GM19240 (cell line): Measurements from ENCODE around the gene CDIPT.

Experiments used
- DNase-seq: peaks from one replicate; pipeline ENCODE4 v3.0.0; 2011; ENCODE audit warnings: low spot score; ENCODE audit not compliant: insufficient read length

CDIPT gene

DNA sequence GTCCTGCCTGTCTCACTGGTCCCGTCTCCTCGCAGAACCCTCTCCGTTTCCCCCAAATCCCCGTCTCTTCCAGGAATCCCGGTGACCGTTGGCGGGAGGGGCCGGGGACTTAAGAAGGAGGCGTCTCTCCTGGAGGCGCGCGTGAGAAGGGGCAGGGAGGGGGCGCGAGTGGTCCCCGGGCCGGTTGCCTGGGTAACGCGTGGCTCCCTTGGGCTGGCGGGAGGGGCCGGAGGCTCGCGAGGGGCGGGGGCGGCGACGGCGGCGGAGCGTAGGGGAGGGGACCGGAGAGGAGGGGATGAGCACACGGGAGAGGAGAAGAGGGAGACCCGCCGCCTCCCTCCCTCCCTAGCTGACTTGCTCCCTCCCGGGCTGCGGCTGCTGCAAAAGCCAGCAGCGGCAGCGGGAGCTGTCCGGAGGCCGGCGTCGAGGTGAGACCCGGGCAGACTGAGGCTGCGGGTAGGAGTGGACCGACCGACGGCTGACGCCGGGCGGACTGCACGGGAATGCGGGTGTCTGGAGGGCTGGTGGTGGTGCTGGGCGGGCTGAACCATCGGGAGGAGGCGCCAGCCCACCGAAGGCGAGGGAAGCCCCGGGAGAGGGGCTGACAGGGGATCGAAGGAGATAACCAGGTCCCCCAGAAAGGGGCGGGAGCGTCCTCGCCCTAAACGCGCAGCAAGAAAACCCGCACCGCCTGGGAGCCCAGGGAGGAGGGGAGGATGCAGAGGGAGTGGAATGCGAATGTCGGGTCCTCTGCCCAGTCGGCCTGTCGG, 50.9 kb downstream of the CDIPT start, which contains the start of gene PRRT2:
TSS of gene PRRT2 (plus strand) at position 298 of the 770 bp plus-strand sequence. CDS start 862 bp downstream, outside the sequence.
- no peak for DNase-seq

DNA sequence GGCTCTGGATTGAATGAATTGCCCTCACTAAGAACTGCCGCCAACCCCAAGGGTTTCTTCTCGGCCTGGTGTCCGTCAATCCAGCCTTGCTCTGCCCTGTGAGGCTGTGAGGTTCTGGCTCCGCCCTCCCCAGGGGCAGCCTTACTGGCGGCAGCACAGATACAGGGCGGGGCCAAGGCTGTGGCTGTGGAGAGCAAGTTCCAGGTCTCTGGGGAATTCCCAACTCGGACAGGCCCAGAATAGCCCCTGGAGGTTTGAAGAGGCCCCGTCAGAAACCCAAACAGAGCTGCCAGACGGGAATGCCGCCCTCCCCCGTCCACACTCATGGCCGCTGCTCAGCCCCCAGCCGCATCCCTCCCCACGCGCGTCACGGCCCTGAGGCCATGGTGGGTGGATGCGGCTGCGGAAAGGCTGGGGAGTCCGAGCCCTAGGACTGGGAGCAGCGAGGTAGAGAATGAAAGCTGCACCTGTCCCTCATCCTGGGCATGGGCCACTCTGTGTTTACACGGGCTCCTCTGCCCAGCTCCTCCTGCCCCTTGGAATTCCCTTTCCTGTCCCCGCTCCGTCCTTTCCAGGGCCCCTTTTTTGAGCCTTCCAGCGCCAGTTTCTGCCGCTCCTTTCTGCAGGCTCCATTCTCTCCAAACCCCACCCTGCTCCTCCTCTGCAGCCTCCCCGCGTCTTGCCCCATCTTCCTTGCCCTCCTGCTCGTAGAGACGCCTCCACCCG, 51.7 kb downstream of the CDIPT start:
- no peak for DNase-seq

DNA sequence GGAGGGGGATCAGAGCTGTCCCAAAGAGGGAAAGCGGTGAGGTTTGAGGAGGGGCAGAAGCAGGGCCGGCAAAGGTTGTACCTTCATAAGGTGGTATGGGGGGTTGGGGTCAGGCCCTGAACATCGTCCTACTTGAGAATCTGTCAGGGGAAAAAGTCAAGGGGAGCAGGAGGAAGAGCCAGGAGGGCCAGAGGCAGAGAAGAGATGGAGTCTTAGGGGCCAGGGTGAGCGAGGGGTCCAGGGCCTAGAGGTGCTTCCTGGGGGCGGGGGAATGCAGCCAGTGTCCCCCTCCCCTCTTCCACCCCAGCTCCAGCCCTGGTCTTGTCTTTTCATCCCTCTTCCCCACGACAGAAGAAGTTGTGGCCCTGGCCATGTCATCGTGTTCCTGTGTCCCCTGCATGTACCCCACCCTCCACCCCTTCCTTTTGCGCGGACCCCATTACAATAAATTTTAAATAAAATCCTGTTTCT, 52.3 kb downstream of the CDIPT start:
- no peak for DNase-seq

DNA sequence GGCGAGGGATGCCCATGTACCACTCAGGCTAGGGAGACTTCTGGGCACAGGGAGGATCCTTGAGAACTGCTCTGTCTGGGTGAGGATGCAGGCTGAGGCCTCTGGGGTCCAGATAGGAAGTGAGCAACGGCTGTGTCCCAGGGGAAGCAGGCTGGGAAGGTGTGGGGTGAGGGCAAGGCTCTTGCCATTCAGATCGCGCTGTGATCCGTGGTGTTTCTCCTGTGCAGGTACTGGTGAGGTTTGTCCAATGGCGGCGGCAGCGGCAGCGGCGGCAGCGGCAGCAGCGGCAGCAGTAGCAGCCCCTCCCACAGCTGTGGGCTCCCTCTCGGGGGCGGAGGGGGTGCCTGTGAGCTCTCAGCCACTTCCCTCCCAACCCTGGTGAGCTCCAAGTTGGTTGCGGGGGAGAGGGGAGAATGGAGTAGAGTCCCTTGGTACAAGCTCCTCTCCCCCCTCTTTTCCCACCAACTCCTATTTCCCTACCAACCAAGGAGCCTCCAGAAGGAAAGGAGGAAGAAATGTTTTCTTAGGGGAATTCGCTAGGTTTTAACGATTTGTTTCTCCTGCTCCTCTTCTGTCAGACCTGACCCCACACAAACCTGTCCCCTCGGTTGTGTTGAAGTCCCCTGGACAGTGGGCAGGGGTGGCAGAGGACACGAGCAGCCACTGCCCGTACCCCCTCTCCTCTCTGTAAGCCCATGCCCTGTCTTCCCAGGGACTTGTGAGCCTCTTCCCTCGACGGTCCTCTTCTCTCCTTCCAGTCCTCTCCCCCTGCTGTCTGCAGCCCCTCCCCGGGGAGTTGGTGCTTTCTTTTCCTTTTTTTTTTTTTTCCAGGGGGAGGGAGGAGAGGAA, 53.0 kb downstream of the CDIPT start:
- no peak for DNase-seq

DNA sequence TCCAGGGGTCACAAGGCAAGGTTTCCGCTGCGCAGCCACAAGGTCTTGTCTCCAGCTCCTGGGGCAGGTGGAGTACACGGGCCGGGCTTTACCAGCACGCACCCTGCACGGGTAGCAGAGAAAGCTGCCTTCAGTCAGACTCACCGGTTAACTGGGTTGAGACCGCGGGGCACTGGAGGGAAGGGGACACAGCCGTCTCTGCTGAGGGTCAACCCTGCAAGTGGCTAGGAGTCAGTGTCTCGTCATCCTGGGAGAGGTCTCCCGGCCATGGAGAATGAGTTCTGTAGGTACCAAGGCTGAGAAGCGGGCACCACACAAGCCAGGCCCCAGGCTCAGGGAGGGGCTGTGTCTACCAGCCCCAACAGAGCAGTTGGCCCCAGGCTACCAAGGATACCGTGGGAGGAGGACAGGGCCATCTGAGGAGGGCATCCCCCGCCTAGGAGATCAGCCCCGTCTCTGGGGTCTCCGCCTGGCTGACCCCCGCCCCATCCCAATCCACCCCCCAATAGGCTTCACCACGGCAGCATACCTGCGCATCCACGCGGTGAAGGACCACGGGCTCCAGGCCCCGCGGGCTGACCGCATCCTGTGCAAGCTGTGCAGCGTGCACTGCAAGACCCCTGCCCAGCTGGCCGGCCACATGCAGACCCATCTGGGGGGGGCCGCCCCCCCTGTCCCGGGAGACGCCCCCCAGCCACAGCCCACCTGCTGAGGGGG, 53.8 kb downstream of the CDIPT start:
- DNase-seq = no peak
